ENCODE data around the gene C16orf82. TPM values are rescaled to one million over a fixed set of nuclear protein-coding genes. Genes with fewer than 3 reads are reported as not detected.

C16orf82 gene
- total and polyA plus RNA-seq, 2 of the 8 experiments (the other 6 are each of a cell fraction or from before 2014, with no cell fraction given), result not detected

Other genes starting within 250 kb of the C16orf82 start
- 10.3 and 14.6 TPM in 2 replicates for gene KDM8, start 136.6 kb downstream of the C16orf82 start, total RNA-seq (2021; fragmentation: NEBNext Ultra II Directional; extraction: Animal tissue kit (Norgen Biotek cat#: 25700))
- 8.1 and 12.8 TPM in 2 replicates for gene KDM8, start 136.6 kb downstream of the C16orf82 start, polyA plus RNA-seq (2011; rRNA removed)
- 16.6 and 18.4 TPM in 2 replicates for gene NSMCE1, start 201.8 kb downstream of the C16orf82 start, total RNA-seq (2021; fragmentation: NEBNext Ultra II Directional; extraction: Animal tissue kit (Norgen Biotek cat#: 25700))
- gene NSMCE1, start 201.8 kb downstream of the C16orf82 start, polyA plus RNA-seq (2011; rRNA removed), result 8.1 and 8.7 TPM in 2 replicates
- 29.4 and 32.7 TPM in 2 replicates for gene IL4R, start 247.0 kb downstream of the C16orf82 start, total RNA-seq (2021; fragmentation: NEBNext Ultra II Directional; extraction: Animal tissue kit (Norgen Biotek cat#: 25700))
- gene IL4R, start 247.0 kb downstream of the C16orf82 start, polyA plus RNA-seq (2011; rRNA removed), result 29.1 and 38.2 TPM in 2 replicates